ENCODE data around the gene DDX24.

The DDX24 gene

GRCh38 chr14:94113908-94114588 lies 33.0 kb upstream of the DDX24 start:
- DNase-seq = no peak

DNA sequence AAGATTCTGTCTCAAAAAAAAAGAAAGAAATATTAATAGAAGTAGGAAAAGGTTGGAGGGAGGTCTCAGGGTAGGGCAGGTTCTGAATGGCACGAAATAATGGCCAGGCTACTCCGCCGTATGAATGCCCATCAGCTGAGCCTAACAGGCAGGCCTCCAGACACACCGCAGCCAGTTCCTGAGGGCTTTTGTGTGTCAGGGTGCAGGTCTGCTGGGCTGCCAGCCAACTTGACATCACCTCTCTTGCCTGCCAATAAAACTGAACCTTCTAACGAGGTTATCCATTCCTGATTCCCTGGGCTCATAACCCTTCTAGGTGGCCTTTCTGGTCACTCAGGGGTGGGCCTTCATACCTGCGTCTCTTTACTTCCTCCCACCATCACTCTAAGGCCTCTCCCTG lies 32.5 kb upstream of the DDX24 start:
- no peak for DNase-seq

GRCh38 chr14:94113073-94113472 lies 32.1 kb upstream of the DDX24 start:
- DNase-seq = no peak

- no peak for DNase-seq
These were observed 31.6 kb upstream of the DDX24 start for GRCh38 chr14:94112513-94113063.

- DNase-seq = no peak
These were observed 30.5 kb upstream of the DDX24 start for GRCh38 chr14:94111276-94112095.

DNA sequence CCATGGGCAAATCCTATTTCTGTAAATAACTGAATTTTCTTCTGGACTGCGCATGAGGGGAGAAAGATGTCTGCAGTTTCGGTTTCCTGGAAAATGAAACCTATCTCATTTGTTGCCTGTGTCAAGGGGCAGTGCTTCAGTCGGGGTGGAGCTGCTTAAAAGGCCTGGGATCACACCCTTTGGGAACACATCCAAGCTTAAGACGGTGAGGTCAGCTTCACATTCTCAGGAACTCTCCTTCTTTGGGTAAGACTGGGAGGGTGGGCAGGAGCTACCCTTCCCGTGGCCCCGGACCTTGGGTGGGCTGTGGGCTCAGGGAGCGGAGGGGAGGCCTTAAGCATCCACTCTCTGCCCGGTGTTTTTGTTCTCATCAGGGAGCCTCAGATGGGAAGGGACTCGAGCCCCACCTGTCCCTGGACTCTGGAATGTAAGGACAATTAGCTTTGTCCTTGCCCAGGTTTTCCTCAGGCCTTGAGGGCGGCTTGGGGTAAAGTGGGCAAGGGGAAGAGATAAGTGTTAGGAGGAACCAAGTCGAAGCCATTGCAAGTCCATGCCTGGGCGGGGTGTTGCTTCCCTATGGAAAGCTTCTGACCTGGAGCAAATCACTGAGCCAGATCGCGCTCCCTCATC lies 29.7 kb upstream of the DDX24 start, which contains the start of gene IFI27:
Gene IFI27 (plus strand): TSS at position 185 of the 630 bp plus-strand sequence.
- no peak for DNase-seq

DNA sequence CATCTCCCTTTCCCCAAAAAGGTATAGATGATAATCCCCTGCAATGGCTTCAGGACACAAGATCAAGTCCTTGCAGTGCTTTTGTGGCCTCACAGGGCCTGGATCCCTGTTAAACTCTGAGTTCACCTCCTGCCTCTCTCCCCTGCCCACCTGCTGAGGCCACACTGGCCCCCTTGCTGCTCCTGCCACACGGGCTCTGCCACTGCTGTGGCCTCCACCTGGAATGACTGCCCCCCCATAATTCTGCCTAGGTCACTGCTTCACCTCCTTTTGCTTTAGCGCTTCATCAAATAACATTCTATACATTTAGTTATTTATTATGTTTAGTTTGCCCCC lies 28.9 kb upstream of the DDX24 start:
- no peak for DNase-seq

DNA sequence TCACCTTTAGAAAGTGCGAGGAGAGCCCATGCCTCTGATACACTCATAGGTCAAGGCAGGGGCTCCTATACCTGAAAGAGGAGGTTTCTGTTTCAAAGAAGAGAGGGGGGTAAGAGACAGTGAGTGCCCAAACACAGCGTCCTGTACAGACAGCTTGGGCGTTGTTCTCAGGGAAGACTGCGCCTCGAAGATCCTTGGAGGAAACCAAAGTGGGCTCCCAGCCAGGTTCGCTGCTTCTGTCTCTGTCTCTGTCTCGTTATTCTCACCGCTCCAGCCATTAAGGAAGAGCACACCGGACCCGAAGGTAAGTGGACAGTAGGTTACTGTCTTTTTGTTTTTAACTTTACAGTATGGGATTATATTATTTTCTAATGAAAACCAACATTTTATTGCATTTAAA lies 23.7 kb upstream of the DDX24 start:
- DNase-seq = no peak

- no peak for DNase-seq
These were observed 22.6 kb upstream of the DDX24 start for GRCh38 chr14:94103554-94104150.

DNA sequence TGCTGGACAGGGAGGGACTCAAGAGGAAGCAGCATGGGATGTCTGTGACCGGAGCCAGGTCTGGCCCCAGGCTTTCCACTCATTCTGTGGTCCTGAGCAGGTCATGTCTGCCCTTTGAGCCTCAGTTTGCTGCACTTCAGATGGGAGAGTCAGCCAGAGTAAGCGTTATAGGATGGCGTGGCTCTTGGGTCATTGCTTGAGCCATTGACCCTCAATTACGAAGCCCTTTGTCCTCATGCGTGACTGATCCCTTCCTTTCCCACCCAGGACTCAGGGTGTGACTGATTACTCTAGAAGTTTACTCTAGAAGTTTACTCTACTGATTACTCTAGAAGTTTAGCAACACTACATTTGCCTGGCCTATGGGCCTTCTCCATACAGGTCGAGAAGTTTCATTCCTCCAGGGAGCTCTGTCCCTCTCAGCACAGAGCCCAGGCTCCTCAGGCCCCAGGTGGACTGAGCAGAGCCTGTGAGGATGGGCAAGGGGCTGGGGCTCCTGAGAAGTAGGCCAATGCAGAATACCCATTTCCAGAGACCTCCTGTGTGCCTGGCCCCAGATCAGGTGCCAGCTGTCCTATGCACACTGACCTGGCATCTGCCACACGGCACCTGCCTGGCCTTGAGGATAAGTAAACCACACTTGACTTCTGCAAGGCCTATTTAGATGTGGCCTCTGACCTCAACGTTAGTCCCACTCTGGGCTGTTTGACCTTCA lies 21.9 kb upstream of the DDX24 start:
- no peak for DNase-seq

DNA sequence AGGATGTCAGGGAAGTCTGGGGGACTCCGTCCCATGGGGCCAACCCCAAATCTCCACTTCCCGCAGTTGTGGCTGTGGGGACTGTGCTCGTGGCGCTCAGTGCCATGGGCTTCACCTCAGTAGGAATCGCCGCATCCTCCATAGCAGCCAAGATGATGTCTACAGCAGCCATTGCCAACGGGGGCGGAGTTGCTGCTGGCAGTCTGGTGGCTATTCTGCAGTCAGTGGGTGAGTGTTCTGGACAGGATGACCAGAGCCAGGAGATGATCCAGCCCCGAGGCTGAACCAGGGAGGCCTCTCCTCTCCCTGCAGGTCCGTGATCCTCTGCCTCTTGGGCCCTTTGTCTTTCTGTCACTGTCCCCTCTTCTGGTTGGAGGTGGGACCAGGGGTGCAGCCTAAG lies 20.7 kb upstream of the DDX24 start:
- DNase-seq = no peak

DNA sequence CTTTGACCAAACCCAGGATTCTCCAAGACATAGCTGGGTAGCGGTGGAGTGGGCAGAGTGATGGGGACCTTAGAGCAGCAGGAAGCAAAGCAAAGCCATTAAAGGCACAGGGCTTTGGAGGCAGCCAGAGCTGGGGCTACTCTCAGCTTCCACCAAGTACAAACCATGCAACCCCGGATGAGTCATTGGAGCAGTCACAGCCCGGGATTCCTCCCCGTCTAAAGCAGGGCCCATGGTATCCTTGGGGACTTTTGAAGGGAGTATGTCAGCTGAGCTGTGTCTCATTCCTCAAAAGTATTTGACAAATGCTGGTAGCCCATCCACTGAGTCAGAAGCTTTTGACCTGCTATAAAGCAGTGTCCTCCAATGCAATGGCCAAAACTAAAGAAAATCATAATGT lies 19.8 kb upstream of the DDX24 start:
- DNase-seq = no peak

- no peak for DNase-seq
These were observed 18.0 kb upstream of the DDX24 start for GRCh38 chr14:94099006-94099405.

DNA sequence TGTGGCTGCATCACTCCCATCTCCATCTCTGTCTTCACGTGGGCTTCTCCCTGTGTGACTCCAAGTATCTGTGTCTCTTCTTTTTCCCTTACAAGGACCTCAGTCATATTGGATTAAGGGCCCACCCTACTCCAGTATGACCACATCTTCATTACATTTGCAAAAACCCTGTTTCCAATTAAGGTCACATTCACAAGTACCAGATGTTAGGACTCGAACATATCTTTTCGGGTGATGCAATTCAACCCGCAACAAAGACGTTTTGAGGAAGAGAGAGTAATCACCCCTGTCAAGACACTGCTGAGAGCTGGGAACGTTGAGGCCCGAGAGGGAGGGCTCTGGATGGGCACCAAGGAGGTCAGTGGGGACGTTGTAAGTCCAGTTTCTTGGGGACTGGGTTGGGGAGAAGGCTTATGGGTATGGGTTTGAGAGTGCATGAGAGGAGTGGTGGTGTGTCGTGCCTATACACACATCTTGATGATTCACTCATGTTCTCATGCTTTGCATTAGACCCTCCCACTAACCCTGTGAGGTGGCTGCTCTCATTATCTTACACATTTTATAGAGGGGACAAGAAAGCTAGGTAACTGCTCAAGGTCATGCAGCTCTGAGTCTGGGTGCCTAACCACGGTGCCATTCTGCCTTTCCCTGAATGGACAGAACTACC lies 17.5 kb upstream of the DDX24 start:
- no peak for DNase-seq

GRCh38 chr14:94097091-94097490 lies 16.1 kb upstream of the DDX24 start:
- DNase-seq = no peak

- no peak for DNase-seq
These were observed 12.4 kb upstream of the DDX24 start for GRCh38 chr14:94093418-94093817.

GRCh38 chr14:94089479-94089878 lies 8.5 kb upstream of the DDX24 start:
- no peak for DNase-seq

- DNase-seq = no peak
These were observed 7.5 kb upstream of the DDX24 start for GRCh38 chr14:94088516-94088915.

DNA sequence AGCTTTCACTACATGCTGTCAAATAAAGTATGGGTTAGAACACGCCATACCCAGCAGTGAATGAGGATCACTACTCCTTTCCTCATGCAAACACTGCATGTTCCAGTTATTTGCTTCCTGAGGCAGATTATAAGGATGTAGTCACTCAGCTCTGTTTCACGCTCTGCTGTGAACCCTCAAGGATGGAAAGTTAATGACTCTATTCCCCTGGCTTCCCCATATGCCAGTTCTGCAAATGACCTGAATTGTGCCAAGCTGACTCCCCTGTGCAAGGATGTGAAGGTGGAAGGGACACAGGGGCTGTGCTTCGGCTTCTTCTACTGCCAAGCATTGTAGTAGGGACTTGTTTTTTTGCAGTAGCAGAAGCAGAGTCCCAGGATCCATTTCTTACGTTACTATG lies 6.9 kb upstream of the DDX24 start:
- DNase-seq = no peak

DNA sequence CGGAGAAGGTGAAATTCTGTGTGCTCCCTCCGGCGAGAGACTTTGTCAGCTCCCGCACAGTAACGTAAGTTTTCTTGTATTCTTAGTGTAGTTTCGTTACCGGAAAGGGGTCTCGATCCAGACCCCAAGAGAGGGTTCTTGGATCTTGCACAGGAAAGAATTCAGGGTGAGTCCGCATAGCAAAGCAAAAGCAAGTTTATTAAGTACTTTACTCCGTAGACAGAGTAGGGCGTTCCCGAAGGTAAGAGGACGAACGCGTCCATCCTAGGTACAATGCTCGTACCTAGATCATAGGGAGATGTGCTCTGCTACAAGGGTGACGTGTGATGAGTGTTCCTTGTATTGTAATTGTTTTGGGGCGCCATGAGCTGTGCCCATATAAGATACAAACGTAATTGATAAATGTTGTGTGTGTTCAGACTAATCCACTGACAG lies 401 bp upstream of the DDX24 start:
- no peak for DNase-seq

GRCh38 chr14:94079891-94080620 lies 946 bp downstream of the DDX24 start:
- DNase-seq = no peak
